Muscle layer of colon (tissue), 2 donors: ENCODE data around the gene DNAJB8.

ENCODE experiments used
- H3K27ac ChIP-seq: one replicate; pipeline ENCODE4 v1.7.0; 2013; ENCODE audit warnings: low read depth, mild to moderate bottlenecking, low read length, moderate library complexity
- H3K27me3 ChIP-seq, 2 donors: one replicate each; pipeline ENCODE4 v1.7.0; 2013; ENCODE audit warnings: low read length in 2 of 2, mild to moderate bottlenecking in 2 of 2; ENCODE audit not compliant: insufficient read depth in 2 of 2, control insufficient read depth in 1 of 2
- H3K36me3 ChIP-seq: one replicate; pipeline ENCODE4 v1.7.0; 2013; ENCODE audit warnings: mild to moderate bottlenecking, low read length; ENCODE audit not compliant: insufficient read depth
- H3K4me1 ChIP-seq: one replicate; pipeline ENCODE4 v1.7.0; 2013; ENCODE audit warnings: mild to moderate bottlenecking, low read length; ENCODE audit not compliant: insufficient read depth
- H3K4me3 ChIP-seq, 2 donors: one replicate each; pipeline ENCODE4 v1.7.0; 2013; ENCODE audit warnings: low read length in 2 of 2, low read depth in 1 of 2, mild to moderate bottlenecking in 1 of 2, moderate library complexity in 1 of 2
- H3K9ac ChIP-seq: one replicate; pipeline ENCODE4 v1.7.0; 2013; ENCODE audit warnings: low read length
- H3K9me3 ChIP-seq: one replicate; pipeline ENCODE4 v1.7.0; 2013; ENCODE audit warnings: mild to moderate bottlenecking, low read length
- donor health status: abdominal sarcoma.
- donor health status: Adenocarcinoma of cecum.

Gene DNAJB8

GRCh38 chr3:128487538-128487812, 20.8 kb upstream of the DNAJB8 start:
- H3K36me3 ChIP-seq, result no peaks in the 10 kb centered on the region
- no peaks in the 10 kb centered on the region for H3K9me3 ChIP-seq
- H3K4me3 ChIP-seq, result peak overlapping the region; percentile 63 to 87
- peaks cover 48% of the 10 kb centered on the region for H3K4me1 ChIP-seq
- no peak overlapping the region for H3K9ac ChIP-seq
- no peak overlapping the region for H3K27ac ChIP-seq
- peaks cover 95 to 100% of the 10 kb centered on the region in 2 donors for H3K27me3 ChIP-seq

- Histone ChIP-seq H3K27ac (no peak overlapping the region), H3K9ac (no peak overlapping the region)
Observed at GRCh38 chr3:128486681-128487537, 20.2 kb upstream of the DNAJB8 start.

GRCh38 chr3:128486205-128486628, 19.5 kb upstream of the DNAJB8 start:
- H3K4me3 ChIP-seq, result peak overlapping the region in 1 of 2 donors; percentile 63
- H3K36me3 ChIP-seq, result no peaks in the 10 kb centered on the region
- H3K9ac ChIP-seq, result no peak overlapping the region
- H3K4me1 ChIP-seq, result peaks cover 42% of the 10 kb centered on the region
- no peaks in the 10 kb centered on the region for H3K9me3 ChIP-seq
- peaks cover 94 to 100% of the 10 kb centered on the region in 2 donors for H3K27me3 ChIP-seq
- no peak overlapping the region for H3K27ac ChIP-seq

More at GRCh38 chr3:128486681-128487537, 20.2 kb upstream of the DNAJB8 start:
- no peaks in the 10 kb centered on the region for H3K9me3 ChIP-seq
- H3K4me3 ChIP-seq, result peak overlapping the region; percentile 63 to 87
- H3K27me3 ChIP-seq, result peaks cover 99 to 100% of the 10 kb centered on the region in 2 donors
- H3K4me1 ChIP-seq, result peaks cover 44% of the 10 kb centered on the region
- no peaks in the 10 kb centered on the region for H3K36me3 ChIP-seq

GRCh38 chr3:128485282-128486204, 18.9 kb upstream of the DNAJB8 start:
- Histone ChIP-seq H3K27ac (no peak overlapping the region), H3K9ac (no peak overlapping the region), H3K4me1 (peaks cover 42% of the 10 kb centered on the region), H3K36me3 (no peaks in the 10 kb centered on the region), H3K27me3 (peaks cover 89 to 100% of the 10 kb centered on the region in 2 donors), H3K9me3 (no peaks in the 10 kb centered on the region), H3K4me3 (peak overlapping the region in 1 of 2 donors; percentile 1)

GRCh38 chr3:128484404-128485281, 18.0 kb upstream of the DNAJB8 start:
- Histone ChIP-seq H3K9ac (no peak overlapping the region), H3K36me3 (no peaks in the 10 kb centered on the region), H3K27me3 (peaks cover 83 to 100% of the 10 kb centered on the region in 2 donors), H3K4me1 (peaks cover 34% of the 10 kb centered on the region), H3K27ac (no peak overlapping the region), H3K4me3 (no peak overlapping the region), H3K9me3 (no peaks in the 10 kb centered on the region)

- no peak overlapping the region for H3K27ac ChIP-seq
- H3K36me3 ChIP-seq, result no peaks in the 10 kb centered on the region
- no peak overlapping the region for H3K9ac ChIP-seq
- peaks cover 28% of the 10 kb centered on the region for H3K4me1 ChIP-seq
- H3K4me3 ChIP-seq, result no peak overlapping the region
- H3K9me3 ChIP-seq, result no peaks in the 10 kb centered on the region
- H3K27me3 ChIP-seq, result peaks cover 75 to 98% of the 10 kb centered on the region in 2 donors
Observed at GRCh38 chr3:128483657-128484403, 17.1 kb upstream of the DNAJB8 start.

- H3K9me3 ChIP-seq, result no peaks in the 10 kb centered on the region
- peaks cover 66 to 89% of the 10 kb centered on the region in 2 donors for H3K27me3 ChIP-seq
- H3K27ac ChIP-seq, result no peak overlapping the region
- no peak overlapping the region for H3K9ac ChIP-seq
- H3K4me3 ChIP-seq, result no peak overlapping the region
- no peaks in the 10 kb centered on the region for H3K36me3 ChIP-seq
- H3K4me1 ChIP-seq, result peaks cover 19% of the 10 kb centered on the region
Observed at GRCh38 chr3:128482666-128483656, 16.3 kb upstream of the DNAJB8 start.

GRCh38 chr3:128482175-128482574, 15.5 kb upstream of the DNAJB8 start:
- Histone ChIP-seq H3K9me3 (no peaks in the 10 kb centered on the region), H3K9ac (no peak overlapping the region), H3K4me1 (peaks cover 14% of the 10 kb centered on the region), H3K27ac (no peak overlapping the region), H3K4me3 (no peak overlapping the region), H3K36me3 (no peaks in the 10 kb centered on the region), H3K27me3 (peaks cover 58 to 83% of the 10 kb centered on the region in 2 donors)

GRCh38 chr3:128481438-128481942, 14.8 kb upstream of the DNAJB8 start:
- peaks cover 10% of the 10 kb centered on the region for H3K4me1 ChIP-seq
- no peak overlapping the region for H3K9ac ChIP-seq
- no peak overlapping the region for H3K27ac ChIP-seq
- no peak overlapping the region for H3K4me3 ChIP-seq
- no peaks in the 10 kb centered on the region for H3K36me3 ChIP-seq
- no peaks in the 10 kb centered on the region for H3K9me3 ChIP-seq
- peaks cover 53 to 79% of the 10 kb centered on the region in 2 donors for H3K27me3 ChIP-seq
